GM21619 (cell line): Measurements from ENCODE around the gene TMEM100.

Experiments
- ATAC-seq: cut with Tn5 transposase; IDR thresholded peaks from one replicate; pipeline ENCODE4 v1.9.1; 2021; ENCODE audit not compliant: unreplicated experiment

The TMEM100 gene

DNA sequence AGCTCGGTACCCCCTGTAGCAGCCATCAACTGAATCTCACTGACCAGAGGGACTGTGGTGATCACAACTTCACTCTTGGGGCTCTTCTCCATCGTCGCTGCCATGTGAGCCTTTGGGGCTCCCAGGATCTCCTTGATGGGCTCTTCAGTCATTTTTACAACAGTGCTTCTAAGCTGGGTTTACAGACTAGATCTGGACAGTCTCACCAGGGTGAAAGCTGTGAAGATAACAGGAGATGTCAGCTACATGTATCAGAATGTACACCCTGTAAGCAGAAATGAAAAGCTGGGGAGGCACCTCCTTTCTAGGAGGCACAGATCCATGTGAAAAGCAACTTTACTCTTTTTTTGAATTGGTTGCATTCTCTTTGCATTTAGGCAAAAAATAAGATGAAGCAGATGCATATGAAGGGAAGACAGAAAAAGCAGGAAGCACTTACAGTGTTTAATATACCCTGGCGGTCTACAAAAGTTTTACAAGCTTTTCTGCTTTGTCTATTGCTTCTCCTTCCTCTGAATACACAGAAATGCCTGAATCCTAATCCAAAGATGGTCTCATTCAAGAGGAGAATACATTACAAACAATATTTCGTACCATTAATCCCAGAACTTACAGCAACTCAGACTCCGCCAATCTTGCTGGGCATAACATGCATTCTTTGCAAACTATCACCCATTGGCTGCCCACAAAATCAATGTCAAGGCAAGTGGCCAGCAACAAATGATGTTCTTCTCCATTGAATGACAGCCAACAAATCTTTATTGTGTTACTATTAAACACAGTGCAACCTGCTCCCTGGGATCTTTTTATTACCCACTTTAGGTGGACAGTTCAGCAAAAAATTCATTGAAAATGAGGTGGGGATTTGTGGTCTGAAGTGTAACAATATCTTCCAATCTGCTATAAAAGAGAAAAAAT, 1.5 kb downstream of the TMEM100 start:
- no peak for ATAC-seq

- ATAC-seq, result peak; percentile 72
Measured at GRCh38 chr17:55717898-55718735, 4.5 kb downstream of the TMEM100 start.

DNA sequence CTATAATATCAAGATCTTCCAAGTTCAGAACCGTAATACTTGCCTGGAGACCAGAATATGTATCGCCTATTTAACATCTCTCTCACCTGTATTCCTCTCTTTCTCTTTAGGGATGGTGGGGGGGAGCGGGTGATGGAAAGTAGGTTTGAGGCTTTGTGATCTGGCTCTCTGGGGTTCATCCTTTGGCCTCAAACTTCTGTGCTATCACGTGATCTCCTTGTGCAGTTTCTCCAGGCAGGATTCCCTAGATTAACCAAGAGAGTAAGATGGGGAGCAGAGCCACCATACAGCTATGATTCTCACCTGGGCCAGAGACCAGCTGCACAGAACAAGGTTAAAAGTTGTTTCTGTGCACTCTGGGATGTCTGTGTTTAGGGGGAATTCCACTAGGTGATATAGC, 5.2 kb downstream of the TMEM100 start:
- ATAC-seq, result no peak

GRCh38 chr17:55710829-55711496, 11.7 kb downstream of the TMEM100 start:
- ATAC-seq, result no peak

- no peak for ATAC-seq
Measured at GRCh38 chr17:55710410-55710809, 12.3 kb downstream of the TMEM100 start.

GRCh38 chr17:55709984-55710383, 12.7 kb downstream of the TMEM100 start:
- no peak for ATAC-seq

- no peak for ATAC-seq
Measured at GRCh38 chr17:55709440-55709839, 13.2 kb downstream of the TMEM100 start.

DNA sequence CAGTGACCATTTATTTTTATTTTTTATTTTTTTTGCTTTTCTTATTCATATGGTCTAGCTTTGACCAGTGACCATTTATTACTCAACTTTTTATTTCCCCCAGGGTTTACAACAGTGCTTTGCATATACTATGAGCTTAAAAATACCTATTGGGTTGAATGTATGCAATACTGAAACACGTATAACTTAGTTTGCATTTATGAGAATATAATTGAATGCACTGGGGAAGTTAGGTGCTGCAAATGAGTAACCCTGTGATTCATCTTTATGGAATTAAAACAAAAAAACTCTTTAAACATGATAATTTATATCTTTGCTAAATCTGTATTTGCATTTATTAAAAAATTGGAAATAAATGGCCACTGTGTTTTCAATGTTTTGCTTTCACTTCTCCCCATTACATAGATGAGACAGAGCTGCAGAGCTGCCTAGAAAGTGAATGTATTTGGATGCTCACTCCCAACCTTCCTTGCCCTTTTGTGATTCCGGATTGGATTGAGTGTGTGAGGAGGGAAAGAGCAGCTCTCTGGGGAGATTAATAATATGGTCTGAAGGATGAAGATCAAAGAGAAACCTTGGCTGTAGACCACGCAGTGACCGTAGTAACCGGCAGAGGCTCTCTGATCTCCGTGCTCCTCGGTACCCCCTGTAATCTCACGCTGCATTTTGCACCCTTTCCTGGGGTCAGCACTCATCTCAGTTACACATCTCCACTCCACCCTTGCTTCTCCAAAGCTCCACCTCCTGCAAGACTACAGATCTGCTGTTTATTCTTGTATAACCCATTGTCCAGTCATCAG, 14.3 kb downstream of the TMEM100 start:
- no peak for ATAC-seq

DNA sequence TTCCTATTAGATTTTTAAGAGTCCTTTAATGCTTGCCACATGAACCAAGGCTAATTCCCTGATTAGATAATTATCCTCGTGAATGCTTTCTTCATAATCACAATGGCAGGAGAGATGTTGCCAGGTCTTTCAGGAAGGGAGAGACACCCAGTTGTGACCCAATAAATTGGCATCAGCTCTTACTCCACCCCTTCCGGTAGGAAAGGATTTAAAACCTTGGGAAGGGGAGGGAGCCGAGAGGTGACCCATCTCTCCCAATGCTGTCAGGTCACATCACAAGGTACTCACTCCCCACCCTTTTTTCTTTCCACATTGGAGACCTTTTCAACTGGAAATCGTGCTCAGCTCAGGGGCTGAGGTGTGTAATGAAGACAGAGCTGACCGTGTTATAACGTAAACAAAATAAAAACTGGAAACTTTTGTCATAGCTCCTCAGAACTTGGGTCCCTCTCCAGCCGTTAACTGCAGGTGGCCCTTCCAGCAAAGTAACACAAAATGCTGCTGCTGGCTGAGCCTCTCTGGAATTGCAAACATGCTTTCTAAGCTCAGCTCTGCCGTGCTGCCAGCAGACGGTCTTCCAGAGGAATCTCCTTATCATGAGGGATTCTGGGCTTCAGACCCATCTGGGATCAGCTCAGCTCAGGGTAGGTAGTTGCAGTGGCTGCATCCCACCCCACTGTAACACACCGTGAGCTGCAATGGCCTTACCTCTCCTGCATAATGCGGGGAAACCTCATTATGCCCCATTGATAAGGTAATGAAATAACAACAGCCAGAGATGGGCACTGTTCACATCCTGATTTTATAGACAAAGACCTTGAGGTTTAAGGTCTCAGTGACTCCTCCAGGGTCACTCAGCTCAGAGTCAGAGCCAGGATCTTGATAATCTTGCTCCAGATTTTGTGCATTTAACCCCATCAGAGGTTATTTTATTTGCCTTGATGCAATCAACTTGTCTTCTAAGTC, 15.6 kb downstream of the TMEM100 start:
- ATAC-seq, result no peak

- ATAC-seq, result peak; percentile 70
Measured at GRCh38 chr17:55705847-55706246, 16.8 kb downstream of the TMEM100 start.

GRCh38 chr17:55704401-55704800, 18.3 kb downstream of the TMEM100 start:
- no peak for ATAC-seq

- no peak for ATAC-seq
Measured at GRCh38 chr17:55702150-55702549, 20.5 kb downstream of the TMEM100 start.

- no peak for ATAC-seq
Measured at GRCh38 chr17:55699181-55699860, 23.3 kb downstream of the TMEM100 start.

DNA sequence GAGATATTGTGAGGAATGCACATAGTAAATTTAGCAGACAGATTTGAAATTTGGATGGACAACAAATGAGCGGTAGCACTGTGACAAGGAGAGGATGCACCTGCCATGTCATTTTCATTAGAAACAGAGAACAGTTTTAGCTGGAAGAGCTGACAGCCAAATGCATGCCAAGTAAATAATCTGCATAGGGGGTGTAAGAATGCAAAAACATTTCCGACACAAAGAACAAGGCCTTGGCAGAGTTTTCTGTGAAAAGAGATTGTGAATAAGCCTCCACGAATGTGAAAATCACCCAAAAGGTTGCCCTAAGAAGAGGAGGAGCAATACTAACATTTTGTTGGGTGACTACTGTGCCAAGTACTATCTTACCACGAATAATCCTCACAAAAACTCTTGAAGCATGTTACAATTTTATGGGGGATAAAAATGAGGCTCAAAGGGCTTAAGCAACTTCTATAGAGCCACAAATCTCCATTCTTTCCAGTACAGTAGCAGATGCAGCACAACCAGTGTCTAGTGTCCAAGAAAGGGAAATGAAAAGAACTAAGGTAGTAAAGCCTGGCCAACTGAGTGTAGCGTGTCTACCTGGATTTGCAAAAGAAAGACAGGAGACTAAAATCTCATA, 28.3 kb downstream of the TMEM100 start:
- no peak for ATAC-seq

DNA sequence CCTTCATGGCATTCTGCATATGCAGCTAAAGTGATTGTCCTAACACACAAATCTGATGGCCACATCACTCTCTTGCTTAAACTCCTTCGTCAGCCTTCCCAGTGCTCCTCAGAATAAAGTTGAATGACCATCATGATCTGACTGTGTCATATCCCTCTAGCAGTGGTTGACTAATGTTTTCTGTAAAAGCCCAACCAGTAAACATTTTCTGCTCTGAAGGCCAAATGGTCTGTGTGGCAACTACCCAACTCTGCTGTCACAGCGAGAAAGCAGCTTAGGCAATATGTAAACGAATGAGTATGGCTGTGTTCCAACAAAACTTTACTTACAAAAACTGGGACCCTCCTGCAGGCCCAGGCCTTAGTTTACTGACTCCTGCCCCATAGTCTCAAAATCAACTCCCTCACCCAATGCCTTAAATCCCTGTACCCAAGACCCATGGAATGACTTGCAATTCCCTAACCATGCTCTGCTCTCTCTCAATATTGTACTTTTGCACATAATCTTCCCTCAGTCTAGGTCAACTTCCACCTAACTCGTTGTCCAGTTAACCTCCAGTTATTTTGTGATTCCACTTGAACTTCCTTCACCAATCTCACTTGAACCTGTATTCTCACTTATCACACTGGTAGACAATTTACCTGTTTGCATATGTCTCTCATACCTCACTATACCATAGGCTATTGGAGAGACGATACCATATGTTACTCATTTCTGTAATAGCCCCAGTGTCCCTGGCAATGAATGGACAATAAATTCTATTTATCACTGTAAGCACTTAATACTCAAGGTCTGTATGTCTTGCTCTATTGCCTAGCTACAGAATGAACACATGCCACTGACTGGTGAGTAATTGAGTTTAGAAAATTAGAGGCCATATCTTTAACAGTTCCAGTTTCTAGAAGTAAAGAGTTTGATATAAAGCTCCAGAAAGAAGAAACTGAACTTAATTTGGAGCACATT, 29.1 kb downstream of the TMEM100 start:
- ATAC-seq, result no peak

DNA sequence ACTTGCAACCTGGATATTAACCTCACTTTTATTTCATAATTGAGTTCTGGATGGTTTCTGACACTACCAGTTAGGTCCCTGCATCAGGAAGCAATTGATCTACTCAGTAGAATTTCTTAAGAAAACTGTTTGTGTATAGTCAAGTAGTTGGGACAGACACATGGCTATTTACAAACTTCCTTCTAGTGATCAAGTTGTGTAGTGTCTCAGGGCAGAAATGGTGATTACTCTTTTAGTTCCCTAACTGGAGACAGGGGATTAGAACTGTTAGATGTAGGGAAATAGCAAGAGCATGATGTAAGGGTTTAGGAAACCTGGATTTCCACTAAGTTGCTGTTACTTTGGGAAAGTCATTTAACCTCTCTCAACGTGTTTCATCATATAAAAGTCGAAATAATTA, 30.4 kb downstream of the TMEM100 start:
- ATAC-seq, result no peak

- no peak for ATAC-seq
Measured at GRCh38 chr17:55691666-55692065, 31.0 kb downstream of the TMEM100 start.
